ENCODE results near the gene PSMC4. TPM values are rescaled to one million over a fixed set of nuclear protein-coding genes. Genes with fewer than 3 reads are reported as not detected.

PSMC4 gene
- total RNA-seq, 1 donor from 2014 or later, result 75.4 TPM

DNA sequence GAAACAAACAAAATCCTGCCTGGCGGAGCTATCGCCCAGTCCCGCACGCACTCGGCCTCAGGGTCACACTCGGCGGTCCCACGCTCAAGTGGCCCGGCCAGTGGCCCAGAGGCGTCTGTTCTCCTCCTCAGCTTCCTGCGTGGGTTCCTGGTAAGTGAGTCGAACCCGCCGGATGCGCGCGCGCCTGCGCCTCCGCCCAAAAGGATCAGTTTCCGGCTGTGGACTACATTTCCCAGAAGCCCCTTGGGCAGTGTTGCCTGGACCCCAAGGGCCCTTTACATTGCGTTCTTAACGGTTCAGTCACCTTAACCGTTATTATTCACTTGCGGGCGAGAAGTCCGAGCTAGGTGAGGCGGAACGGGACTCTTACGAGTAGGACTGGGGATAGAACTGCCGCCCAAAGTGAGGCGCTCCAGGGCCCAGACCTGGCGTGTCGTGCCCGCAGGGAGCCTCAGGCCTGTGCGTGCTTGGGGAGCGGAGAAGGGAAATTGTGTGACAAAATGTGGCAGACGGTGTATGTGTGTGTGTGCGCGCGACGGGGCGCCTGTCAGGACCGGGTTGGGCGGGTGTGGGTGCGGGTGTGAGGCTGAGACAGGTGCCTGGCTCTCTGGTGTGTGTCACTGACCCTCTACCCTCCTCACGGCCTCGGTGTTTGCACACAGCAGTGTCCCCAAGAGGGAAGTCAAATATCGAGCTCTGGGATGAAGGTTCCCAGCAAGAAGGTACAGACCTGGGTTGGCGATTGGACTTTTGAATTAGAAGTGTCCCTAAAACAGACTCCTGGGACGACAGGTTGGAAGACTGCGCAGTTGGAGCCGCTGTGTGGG is 26.1 kb downstream of the PSMC4 start, which contains the start of gene ZNF546:
TSS of gene ZNF546 (plus strand) at position 250 of the 827 bp plus-strand sequence. CDS start 1,267 bp downstream, outside the sequence.
- Mint-ChIP-seq H3K4me3 (ENCODE audit: unreplicated experiment) (peak within 1 kb of the TSS; percentile 91), H3K27ac (ENCODE audit: unreplicated experiment) (peak within 1 kb of the TSS; percentile 95), H3K4me1 (ENCODE audit: low read depth) (peaks cover 28% of the 10 kb centered on the region), H3K36me3 (ENCODE audit: low read depth) (peaks cover 2% of the 10 kb centered on the region), H3K27me3 (ENCODE audit: low read depth) (no peaks in the 10 kb centered on the region), H3K9me3 (ENCODE audit: low read depth) (no peaks in the 10 kb centered on the region)
- TF ChIP-seq, protein P1, sequence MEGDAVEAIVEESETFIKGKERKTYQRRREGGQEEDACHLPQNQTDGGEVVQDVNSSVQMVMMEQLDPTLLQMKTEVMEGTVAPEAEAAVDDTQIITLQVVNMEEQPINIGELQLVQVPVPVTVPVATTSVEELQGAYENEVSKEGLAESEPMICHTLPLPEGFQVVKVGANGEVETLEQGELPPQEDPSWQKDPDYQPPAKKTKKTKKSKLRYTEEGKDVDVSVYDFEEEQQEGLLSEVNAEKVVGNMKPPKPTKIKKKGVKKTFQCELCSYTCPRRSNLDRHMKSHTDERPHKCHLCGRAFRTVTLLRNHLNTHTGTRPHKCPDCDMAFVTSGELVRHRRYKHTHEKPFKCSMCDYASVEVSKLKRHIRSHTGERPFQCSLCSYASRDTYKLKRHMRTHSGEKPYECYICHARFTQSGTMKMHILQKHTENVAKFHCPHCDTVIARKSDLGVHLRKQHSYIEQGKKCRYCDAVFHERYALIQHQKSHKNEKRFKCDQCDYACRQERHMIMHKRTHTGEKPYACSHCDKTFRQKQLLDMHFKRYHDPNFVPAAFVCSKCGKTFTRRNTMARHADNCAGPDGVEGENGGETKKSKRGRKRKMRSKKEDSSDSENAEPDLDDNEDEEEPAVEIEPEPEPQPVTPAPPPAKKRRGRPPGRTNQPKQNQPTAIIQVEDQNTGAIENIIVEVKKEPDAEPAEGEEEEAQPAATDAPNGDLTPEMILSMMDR (IDR thresholded peaks at IDR 0.05), result no peak
- DNase-seq (ENCODE audit: low spot score), result no peak

- DNase-seq (ENCODE audit: low spot score), result no peak
- peak overlapping the region; percentile 95 for H3K27ac Mint-ChIP-seq (ENCODE audit: unreplicated experiment)
Measured at GRCh38 chr19:39997638-39998216, 26.8 kb downstream of the PSMC4 start.

GRCh38 chr19:39998501-39998900 is 27.5 kb downstream of the PSMC4 start:
- Mint-ChIP-seq H3K4me3 (ENCODE audit: unreplicated experiment) (peak overlapping the region; percentile 91), H3K27ac (ENCODE audit: unreplicated experiment) (peak overlapping the region; percentile 95), H3K36me3 (ENCODE audit: low read depth) (no peaks in the 10 kb centered on the region), H3K9me3 (ENCODE audit: low read depth) (no peaks in the 10 kb centered on the region), H3K4me1 (ENCODE audit: low read depth) (peaks cover 28% of the 10 kb centered on the region), H3K27me3 (ENCODE audit: low read depth) (no peaks in the 10 kb centered on the region)
- TF ChIP-seq, protein P1 (IDR thresholded peaks at IDR 0.05), result no peak
- no peak for DNase-seq (ENCODE audit: low spot score)

More at GRCh38 chr19:39997638-39998216, 26.8 kb downstream of the PSMC4 start:
- peaks cover 2% of the 10 kb centered on the region for H3K36me3 Mint-ChIP-seq (ENCODE audit: low read depth)
- H3K4me3 Mint-ChIP-seq (ENCODE audit: unreplicated experiment), result peak overlapping the region; percentile 91
- TF ChIP-seq, protein P1 (IDR thresholded peaks at IDR 0.05), result no peak
- no peaks in the 10 kb centered on the region for H3K9me3 Mint-ChIP-seq (ENCODE audit: low read depth)
- no peaks in the 10 kb centered on the region for H3K27me3 Mint-ChIP-seq (ENCODE audit: low read depth)
- peaks cover 28% of the 10 kb centered on the region for H3K4me1 Mint-ChIP-seq (ENCODE audit: low read depth)

DNA sequence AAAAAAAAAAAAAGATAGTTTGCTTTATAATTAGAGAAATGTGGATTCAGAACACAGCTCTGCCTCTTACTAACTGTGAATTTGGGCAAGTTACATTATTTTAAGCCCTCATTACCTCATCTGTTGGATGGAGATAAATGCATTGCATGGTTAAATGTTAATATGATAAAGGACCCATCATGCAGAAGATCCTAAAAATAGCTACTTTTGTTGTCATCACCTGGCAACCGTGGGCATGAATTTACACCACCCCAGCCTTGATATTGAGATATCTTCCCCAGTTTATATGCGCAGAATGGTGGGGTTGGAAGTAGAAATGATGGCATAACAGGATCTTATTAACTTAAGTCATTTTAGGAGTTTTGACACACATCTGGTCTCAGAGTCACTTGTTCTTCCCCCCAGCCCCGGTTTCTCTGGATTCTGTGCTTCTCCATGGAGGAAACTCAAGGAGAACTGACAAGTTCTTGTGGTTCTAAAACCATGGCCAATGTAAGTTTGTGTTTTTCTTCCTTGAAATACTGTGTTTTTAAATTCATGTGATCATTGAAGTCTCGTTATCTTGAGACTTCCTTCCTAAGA is 34.8 kb downstream of the PSMC4 start:
- Mint-ChIP-seq H3K36me3 (ENCODE audit: low read depth) (peaks cover 39% of the 10 kb centered on the region), H3K9me3 (ENCODE audit: low read depth) (peaks cover 22% of the 10 kb centered on the region), H3K4me1 (ENCODE audit: low read depth) (no peaks in the 10 kb centered on the region), H3K27ac (ENCODE audit: unreplicated experiment) (no peak overlapping the region), H3K4me3 (ENCODE audit: unreplicated experiment) (no peak overlapping the region), H3K27me3 (ENCODE audit: low read depth) (no peaks in the 10 kb centered on the region)
- TF ChIP-seq, protein P1 (IDR thresholded peaks at IDR 0.05), result no peak
- DNase-seq (ENCODE audit: low spot score), result no peak

GRCh38 chr19:40006273-40006691 is 35.3 kb downstream of the PSMC4 start:
- DNase-seq (ENCODE audit: low spot score), result no peak

More at GRCh38 chr19:40006273-40006691, 35.3 kb downstream of the PSMC4 start:
- no peaks in the 10 kb centered on the region for H3K27me3 Mint-ChIP-seq (ENCODE audit: low read depth)
- no peak overlapping the region for H3K27ac Mint-ChIP-seq (ENCODE audit: unreplicated experiment)
- H3K4me1 Mint-ChIP-seq (ENCODE audit: low read depth), result no peaks in the 10 kb centered on the region
- no peak overlapping the region for H3K4me3 Mint-ChIP-seq (ENCODE audit: unreplicated experiment)
- H3K36me3 Mint-ChIP-seq (ENCODE audit: low read depth), result peaks cover 42% of the 10 kb centered on the region
- TF ChIP-seq, protein P1 (IDR thresholded peaks at IDR 0.05), result no peak
- H3K9me3 Mint-ChIP-seq (ENCODE audit: low read depth), result peaks cover 22% of the 10 kb centered on the region

All from chondrocyte (in vitro differentiated cells).